ENCODE results near the gene RALGAPA2. TPM values are rescaled to one million over a fixed set of nuclear protein-coding genes. Genes with fewer than 3 reads are reported as not detected.

The RALGAPA2 gene
- polyA plus RNA-seq, 1 of the 3 experiments (the other 2 are of a cell fraction), result 1.0 TPM

- TF ChIP-seq JUND (IDR thresholded peaks at IDR 0.05) (no peak), TCF12 (IDR thresholded peaks at IDR 0.05) (no peak), FOXM1 (IDR thresholded peaks at IDR 0.05; ENCODE audit: low read depth) (no peak), POLR2AphosphoS5 (IDR thresholded peaks at IDR 0.05; ENCODE audit: low read depth, low read length) (no peak), ZBTB33 (IDR thresholded peaks at IDR 0.05; ENCODE audit: borderline replicate concordance, low read depth) (no peak)
These were observed 29.4 kb downstream of the RALGAPA2 start (continued) for GRCh38 chr20:20683020-20683419.

- Histone ChIP-seq H3F3A (replicated peaks; ENCODE audit: insufficient read depth) (no peaks in the 10 kb centered on the region), H2AFZ (ENCODE audit: low read depth) (no peak overlapping the region), H3K4me3 (ENCODE audit: low read depth in 2 of 2, low read length in 1 of 2) (no peak overlapping the region), H3K9ac (no peak overlapping the region), H4K20me1 (ENCODE audit: insufficient read depth) (no peaks in the 10 kb centered on the region), H3K27me3 (ENCODE audit: insufficient read depth) (no peaks in the 10 kb centered on the region), H3K79me2 (ENCODE audit: insufficient read depth) (no peaks in the 10 kb centered on the region), H3K9me2 (no peaks in the 10 kb centered on the region), H3K9me3 (no peaks in the 10 kb centered on the region), H3K4me2 (no peak overlapping the region), H3K4me1 (ENCODE audit: control insufficient read depth in 1 of 2, insufficient read depth in 2 of 2, low read depth in 1 of 2, low read length in 1 of 2) (no peaks in the 10 kb centered on the region), H3K36me3 (replicated peaks in 1 of 2; ENCODE audit: control insufficient read depth in 1 of 2, insufficient read depth in 2 of 2, low read length in 1 of 2) (no peaks in the 10 kb centered on the region), H3K27ac (ENCODE audit: low read depth in 2 of 2, low read length in 1 of 2) (no peak overlapping the region)
- TF ChIP-seq REST (IDR thresholded peaks at IDR 0.05; ENCODE audit: low read depth, low read length) (no peak), NRF1 (IDR thresholded peaks at IDR 0.05; ENCODE audit: low read depth, low read length) (no peak), RCOR1 (IDR thresholded peaks at IDR 0.05; ENCODE audit: low read length) (no peak), TAF1 (IDR thresholded peaks at IDR 0.05; ENCODE audit: borderline replicate concordance, low read depth, low read length) (no peak), GABPA (IDR thresholded peaks at IDR 0.05; ENCODE audit: low read depth) (no peak), ELF1 (IDR thresholded peaks at IDR 0.05) (no peak)
- 86% methylated on average over 7 of the region's 7 CpGs for WGBS (ENCODE audit: low lambda C conversion rate)
- no peak for DNase-seq
- CTCF ChIA-PET, result interaction anchor here (1.4 kb wide), 1 partner anchor 144 kb away, joined by 3 read pairs; no protein-coding TSS in a partner anchor
- POLR2A ChIA-PET, result no interaction called here
These were observed 31.4 kb downstream of the RALGAPA2 start for GRCh38 chr20:20680991-20681508.

GRCh38 chr20:20679316-20679715, 33.1 kb downstream of the RALGAPA2 start:
- CTCF ChIA-PET, result interaction anchor here (0.7 to 2.0 kb wide), 3 partner anchors 102 to 146 kb away, joined by 3 to 5 read pairs (median 4); no protein-coding TSS in a partner anchor
- Histone ChIP-seq H3K27ac (ENCODE audit: low read depth in 2 of 2, low read length in 1 of 2) (no peak overlapping the region), H3K27me3 (ENCODE audit: insufficient read depth) (no peaks in the 10 kb centered on the region), H3F3A (replicated peaks; ENCODE audit: insufficient read depth) (no peaks in the 10 kb centered on the region), H3K79me2 (ENCODE audit: insufficient read depth) (no peaks in the 10 kb centered on the region), H3K9me3 (no peaks in the 10 kb centered on the region), H2AFZ (ENCODE audit: low read depth) (no peak overlapping the region), H3K4me1 (ENCODE audit: control insufficient read depth in 1 of 2, insufficient read depth in 2 of 2, low read depth in 1 of 2, low read length in 1 of 2) (no peaks in the 10 kb centered on the region), H3K9ac (no peak overlapping the region), H3K4me3 (ENCODE audit: low read depth in 2 of 2, low read length in 1 of 2) (no peak overlapping the region), H3K4me2 (no peak overlapping the region), H3K36me3 (replicated peaks in 1 of 2; ENCODE audit: control insufficient read depth in 1 of 2, insufficient read depth in 2 of 2, low read length in 1 of 2) (no peaks in the 10 kb centered on the region), H3K9me2 (no peaks in the 10 kb centered on the region; the same call in 1 of the 2 replicates), H4K20me1 (ENCODE audit: insufficient read depth) (no peaks in the 10 kb centered on the region)
- DNase-seq, result no peak
- POLR2A ChIA-PET, result no interaction called here
- 79% methylated on average over 3 of the region's 3 CpGs for WGBS (ENCODE audit: low lambda C conversion rate)
- no peak for TF ChIP-seq USF2 (IDR thresholded peaks at IDR 0.05; ENCODE audit: borderline replicate concordance, low read depth, low read length)
- TF ChIP-seq ZBTB33 (IDR thresholded peaks at IDR 0.05; ENCODE audit: borderline replicate concordance, low read depth), result no peak
- no peak for TF ChIP-seq FOXM1 (IDR thresholded peaks at IDR 0.05; ENCODE audit: low read depth)
- no peak for TF ChIP-seq ELF1 (IDR thresholded peaks at IDR 0.05)
- TF ChIP-seq RAD21 (IDR thresholded peaks at IDR 0.05; ENCODE audit: low read length), result no peak
- no peak for TF ChIP-seq PBX3 (IDR thresholded peaks at IDR 0.05)
- TF ChIP-seq GATA2 (CRISPR knock-in tag; IDR thresholded peaks at IDR 0.05), result no peak
- TF ChIP-seq POLR2AphosphoS5 (IDR thresholded peaks at IDR 0.05; ENCODE audit: low read depth, low read length), result no peak
- no peak for TF ChIP-seq TAF1 (IDR thresholded peaks at IDR 0.05; ENCODE audit: borderline replicate concordance, low read depth, low read length)
- TF ChIP-seq RCOR1 (IDR thresholded peaks at IDR 0.05; ENCODE audit: low read length), result no peak
- TF ChIP-seq YY1 (IDR thresholded peaks at IDR 0.05; ENCODE audit: low read depth), result no peak
